Body of pancreas (tissue), 4 donors: Measurements from ENCODE around the gene ABCF1. TPM values are rescaled to one million over a fixed set of nuclear protein-coding genes. Genes with fewer than 3 reads are reported as not detected.

Experiments used
- ATAC-seq: fragments of 150-250 bp; one replicate; pipeline ENCODE4 v1.9.1; 2016
- DNase-seq, 4 donors: peaks; one replicate each; pipeline ENCODE4 v3.0.0-alpha.2; 2019
- H3K27ac ChIP-seq, 4 donors: fragments of 200-600 bp; sonication (generic); 1 replicate in 3 of 4; 2 replicates in 1 of 4; pipeline versions ENCODE4 v1.5.1 to v1.6.1; 2016 to 2019; ENCODE audit warnings: mild to moderate bottlenecking in 1 of 4, mixed read lengths in 1 of 4, moderate library complexity in 1 of 4
- H3K27me3 ChIP-seq, 2 donors: fragments of 200-600 bp; sonication (generic); one replicate each; pipeline ENCODE4 v1.6.0; 2016; ENCODE audit warnings: mild to moderate bottlenecking in 1 of 2
- H3K36me3 ChIP-seq, 2 donors: fragments of 200-600 bp; sonication (generic); replicated peaks in 1 of 2; 2 replicates each; pipeline ENCODE4 v1.5.1; 2016; ENCODE audit warnings: low read depth in 2 of 2; ENCODE audit not compliant: insufficient read depth in 1 of 2
- H3K4me1 ChIP-seq: fragments of 200-600 bp; sonication (generic); one replicate; pipeline ENCODE4 v1.6.0; 2016
- H3K4me3 ChIP-seq, 2 donors: fragments of 200-600 bp; sonication (generic); 1 replicate in 1 of 2; 2 replicates in 1 of 2; pipeline ENCODE4 v1.5.1; 2016 to 2019
- H3K9me3 ChIP-seq, 3 donors: fragments of 200-600 bp; sonication (generic); 1 replicate in 2 of 3; 2 replicates in 1 of 3; pipeline ENCODE4 v1.5.1; 2016
- CTCF ChIP-seq, 7 experiments: fragments of 450-650 bp in 4 of 7; fragments of 200-600 bp in 3 of 7; sonication (generic) in 3 of 7; IDR thresholded peaks; one replicate each; pipeline ENCODE4 v1.5.1; 2016 to 2019; ENCODE audit warnings: antibody characterized with exemption in 7 of 7
- POLR2A ChIP-seq, 3 donors: fragments of 450-650 bp; IDR thresholded peaks; one replicate each; pipeline ENCODE4 v1.6.1; 2016; ENCODE audit warnings: antibody characterized with exemption in 3 of 3, mild to moderate bottlenecking in 2 of 3
- WGBS, 2 donors: methylation state at CpG; one replicate each; pipeline ENCODE4 v1.1.5; 2017; 5-methylcytosine and 5-hydroxymethylcytosine counted together
- intact Hi-C: fragments of 100-400 bp; cut with DNase I; formaldehyde crosslinking; loops from one replicate; pipeline ENCODE4 v1.15.1; 2023
- microRNA counts, 2 donors: library from miRNA; unstranded; fragments of <30 nt; microRNA quantifications; one replicate each; lab custom pipeline; 2017
- microRNA-seq, 2 donors: library from miRNA; unstranded; fragments of <30 nt; microRNA quantifications; one replicate each; pipeline ENCODE4, GENCODE V29; 2016; ENCODE audit warnings: borderline number of aligned reads in 2 of 2, borderline replicate concordance in 2 of 2
- small RNA-seq: library from RNA; depleted of rRNA; stranded (forward); fragments of <200 nt; gene quantifications from one replicate; pipeline ENCODE3, GENCODE V24; 2016
- total RNA-seq, 2 donors: library from RNA; depleted of rRNA; stranded (reverse); fragments of >200 nt; gene quantifications; one replicate each; pipeline ENCODE4 v1.1.0, GENCODE V29; 2016

The ABCF1 gene
- total RNA-seq, 2 donors from 2014 or later = 27.0 to 37.6 TPM

GRCh38 chr6:30635834-30636233, 64.6 kb downstream of the ABCF1 start:
- H3K27me3 ChIP-seq = no peaks in the 10 kb centered on the region
- no peaks in the 10 kb centered on the region for H3K36me3 ChIP-seq
- DNase-seq (no peak), ATAC-seq (no peak)
- TF ChIP-seq POLR2A (IDR thresholded peaks at IDR 0.05) (no peak), CTCF (IDR thresholded peaks at IDR 0.05) (no peak)
- H3K9me3 ChIP-seq = no peaks in the 10 kb centered on the region
- intact Hi-C loops = no loop called here
- 94 to 96% methylated on average over 3 of the region's 3 CpGs for WGBS, 2 donors
- H3K27ac ChIP-seq = no peak overlapping the region
- no peak overlapping the region for H3K4me3 ChIP-seq
- H3K4me1 ChIP-seq = no peaks in the 10 kb centered on the region

DNA sequence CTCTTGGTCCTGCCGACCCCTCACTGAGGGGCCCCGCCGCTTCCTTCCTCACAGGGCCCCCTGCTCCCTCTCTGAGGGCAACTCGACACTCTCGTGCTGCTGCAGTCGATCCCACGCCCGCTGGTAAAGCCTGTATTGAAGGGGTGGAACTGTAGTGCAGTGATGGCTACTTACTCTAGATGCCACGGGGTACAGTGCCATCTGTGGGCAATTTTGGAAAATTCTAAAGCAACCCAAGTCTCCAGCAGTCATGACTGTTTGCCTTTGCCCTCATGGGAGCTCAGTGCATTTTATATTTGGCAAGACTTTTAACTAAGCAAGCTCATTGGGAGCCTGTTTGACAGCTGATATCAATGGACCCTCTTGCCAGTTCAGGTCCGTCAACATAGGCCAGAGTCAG, 69.2 kb downstream of the ABCF1 start:
- ATAC-seq (no peak), DNase-seq (no peak)
- Histone ChIP-seq H3K27me3 (no peaks in the 10 kb centered on the region), H3K36me3 (no peaks in the 10 kb centered on the region), H3K9me3 (no peaks in the 10 kb centered on the region), H3K27ac (no peak overlapping the region), H3K4me3 (no peak overlapping the region), H3K4me1 (no peaks in the 10 kb centered on the region)
- TF ChIP-seq POLR2A (IDR thresholded peaks at IDR 0.05) (no peak), CTCF (IDR thresholded peaks at IDR 0.05) (no peak)
- intact Hi-C loops = no loop called here
- WGBS, 2 donors = 65 to 81% methylated on average over 9 to 10 of the region's 10 CpGs

DNA sequence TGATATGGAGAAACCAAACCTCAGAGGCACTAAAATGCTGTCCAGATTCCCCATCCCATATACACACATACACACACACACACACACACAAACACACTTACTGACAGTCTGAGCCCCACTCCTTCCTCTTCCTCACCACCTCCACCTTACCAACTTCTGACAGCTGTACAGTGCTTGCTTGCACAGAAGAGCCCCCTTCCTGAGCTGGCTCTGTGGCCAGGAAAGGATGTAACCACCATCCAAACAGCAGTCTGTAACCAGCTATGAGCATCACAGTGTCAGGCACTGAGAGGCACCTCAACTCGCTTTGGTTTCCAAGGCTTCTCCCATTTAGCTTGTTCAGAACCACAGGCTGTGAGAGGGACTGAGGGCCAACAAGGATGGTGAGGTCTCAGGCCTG, 69.8 kb downstream of the ABCF1 start:
- Histone ChIP-seq H3K27ac (no peak overlapping the region), H3K27me3 (no peaks in the 10 kb centered on the region), H3K36me3 (no peaks in the 10 kb centered on the region), H3K4me1 (peaks cover 5% of the 10 kb centered on the region), H3K9me3 (no peaks in the 10 kb centered on the region), H3K4me3 (no peak overlapping the region)
- no peak for TF ChIP-seq CTCF (IDR thresholded peaks at IDR 0.05)
- no peak for TF ChIP-seq POLR2A (IDR thresholded peaks at IDR 0.05)
- DNase-seq = no peak
- intact Hi-C loops = no loop called here
- no peak for ATAC-seq
- WGBS, 2 donors = 83 to 88% methylated on average over 1 of the region's 1 CpG

MicroRNAs within 50 kb of the gene (microRNA counts, 767-probe panel; counts per million panel counts)
- microRNA hsa-miR-877-5p (lab: Ali Mortazavi, UCI) = 0 to 736 counts per million in 2 donors

Small RNAs within 50 kb of the gene (microRNA-seq; reads per million reads assigned to microRNA genes)
- gene MIR877 = 36.8 to 45.3 reads per million in 2 donors

Small RNAs within 50 kb of the gene (small RNA-seq; reads per million reads assigned to genes)
- gene MIR877 = 1.7 reads per million, percentile 64 among the genes with 10 or more reads in this experiment

Other genes starting within 250 kb of the ABCF1 start
- 10 to 100 TPM in 1 of 2 donors, 1 to 10 TPM in 1; 7.5 to 15.8 TPM for gene TRIM39, start 244.5 kb upstream of the ABCF1 start, total RNA-seq
- 10 to 100 TPM; 52.1 to 77.6 TPM for gene RPP21, start 226.3 kb upstream of the ABCF1 start, total RNA-seq
- 100 to 1,000 TPM; 133 to 216 TPM for gene HLA-E, start 81.9 kb upstream of the ABCF1 start, total RNA-seq
- 10 to 100 TPM; 18.7 to 24.7 TPM for gene GNL1, start 15.0 kb upstream of the ABCF1 start, total RNA-seq
- 10 to 100 TPM in 1 of 2 donors, 1 to 10 TPM in 1; 6.9 to 10.4 TPM for gene PRR3, start 14.1 kb upstream of the ABCF1 start, total RNA-seq
- gene PPP1R10, start 45.8 kb downstream of the ABCF1 start, total RNA-seq = 10 to 100 TPM; 36.1 to 48.1 TPM
- gene MRPS18B, start 46.4 kb downstream of the ABCF1 start, total RNA-seq = 10 to 100 TPM; 26.4 to 35.5 TPM
- gene ATAT1, start 55.4 kb downstream of the ABCF1 start, total RNA-seq = 1 to 10 TPM; 2.0 to 5.4 TPM
- gene C6orf136, start 75.7 kb downstream of the ABCF1 start, total RNA-seq = 10 to 100 TPM in 1 of 2 donors, 1 to 10 TPM in 1; 7.3 to 28.3 TPM
- gene DHX16, start 101.6 kb downstream of the ABCF1 start, total RNA-seq = 10 to 100 TPM; 12.2 to 24.4 TPM
- gene PPP1R18, start 115.2 kb downstream of the ABCF1 start, total RNA-seq = 10 to 100 TPM; 14.5 to 20.0 TPM
- 1 to 10 TPM; 2.6 to 5.2 TPM for gene NRM, start 119.5 kb downstream of the ABCF1 start, total RNA-seq
- gene MDC1, start 145.8 kb downstream of the ABCF1 start, total RNA-seq = 10 to 100 TPM; 11.4 to 18.1 TPM
- gene TUBB, start 148.9 kb downstream of the ABCF1 start, total RNA-seq = 10 to 100 TPM; 80.9 to 84.4 TPM
- gene FLOT1, start 171.2 kb downstream of the ABCF1 start, total RNA-seq = 10 to 100 TPM; 70.0 to 82.4 TPM
- gene IER3, start 173.1 kb downstream of the ABCF1 start, total RNA-seq = 10 to 100 TPM; 46.4 to 60.3 TPM